Stomach (tissue), 4 donors: ENCODE results near the gene ZZZ3.

Experiments used
- POLR2A ChIP-seq, 4 donors: fragments of 450-650 bp; IDR thresholded peaks; one replicate each; pipeline ENCODE4 v1.6.1; 2016; ENCODE audit warnings: antibody characterized with exemption in 4 of 4, control low read depth in 2 of 4, mild to moderate bottlenecking in 1 of 4, moderate library complexity in 1 of 4
- TF ChIP-seq, protein P1 (sequence below), 7 experiments: fragments of 450-650 bp in 4 of 7; fragments of 200-600 bp in 3 of 7; sonication (generic) in 3 of 7; IDR thresholded peaks; one replicate each; pipeline ENCODE4 v1.5.1; 2016 to 2019; ENCODE audit warnings: antibody characterized with exemption in 7 of 7, control low read depth in 2 of 7, mild to moderate bottlenecking in 1 of 7

GRCh38 chr1:77672374-77672773, 10.1 kb downstream of the ZZZ3 start:
- no peak for TF ChIP-seq POLR2A (IDR thresholded peaks at IDR 0.05)
- TF ChIP-seq, protein P1, sequence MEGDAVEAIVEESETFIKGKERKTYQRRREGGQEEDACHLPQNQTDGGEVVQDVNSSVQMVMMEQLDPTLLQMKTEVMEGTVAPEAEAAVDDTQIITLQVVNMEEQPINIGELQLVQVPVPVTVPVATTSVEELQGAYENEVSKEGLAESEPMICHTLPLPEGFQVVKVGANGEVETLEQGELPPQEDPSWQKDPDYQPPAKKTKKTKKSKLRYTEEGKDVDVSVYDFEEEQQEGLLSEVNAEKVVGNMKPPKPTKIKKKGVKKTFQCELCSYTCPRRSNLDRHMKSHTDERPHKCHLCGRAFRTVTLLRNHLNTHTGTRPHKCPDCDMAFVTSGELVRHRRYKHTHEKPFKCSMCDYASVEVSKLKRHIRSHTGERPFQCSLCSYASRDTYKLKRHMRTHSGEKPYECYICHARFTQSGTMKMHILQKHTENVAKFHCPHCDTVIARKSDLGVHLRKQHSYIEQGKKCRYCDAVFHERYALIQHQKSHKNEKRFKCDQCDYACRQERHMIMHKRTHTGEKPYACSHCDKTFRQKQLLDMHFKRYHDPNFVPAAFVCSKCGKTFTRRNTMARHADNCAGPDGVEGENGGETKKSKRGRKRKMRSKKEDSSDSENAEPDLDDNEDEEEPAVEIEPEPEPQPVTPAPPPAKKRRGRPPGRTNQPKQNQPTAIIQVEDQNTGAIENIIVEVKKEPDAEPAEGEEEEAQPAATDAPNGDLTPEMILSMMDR (IDR thresholded peaks at IDR 0.05): no peak
